H1 (cell line): ENCODE measurements around the gene PEPD. TPM values are rescaled to one million over a fixed set of nuclear protein-coding genes. Genes with fewer than 3 reads are reported as not detected.

ENCODE experiments used
- CTCF ChIA-PET: fragments of 300-600 bp; sonication (Branson Sonifier 250); formaldehyde crosslinking; loops from one replicate; lab custom pipeline; 2021; ENCODE audit not compliant: partially characterized antibody; lab: Charles Lee
- POLR2A ChIA-PET: fragments of 300-600 bp; sonication (Branson Sonifier 250); formaldehyde crosslinking; loops from one replicate; lab custom pipeline; 2021; ENCODE audit warnings: inconsistent platforms; ENCODE audit not compliant: partially characterized antibody; lab: Charles Lee
- DNase-seq, 2 experiments: peaks; one replicate each; pipeline versions ENCODE4 v3.0.0 to v3.0.0-alpha.2; 2010 to 2022; ENCODE audit warnings: low spot score in 2 of 2, low read depth in 1 of 2, mixed read lengths in 1 of 2
- FAIRE-seq: peaks from 2 replicates; lab custom pipeline; 2011; peaks lifted over from hg19 to GRCh38; lab: Jason Lieb, UNC
- H2AFZ ChIP-seq: 2 replicates; pipeline ENCODE4 v1.8.1; 2012; ENCODE audit warnings: low read length, inconsistent platforms
- H2AK5ac ChIP-seq: 2 replicates; pipeline ENCODE4 v1.6.1; 2013; ENCODE audit warnings: low read depth, low read length
- H2BK120ac ChIP-seq: replicated peaks from 2 replicates; pipeline ENCODE3; 2013; ENCODE audit warnings: low read depth, low read length, inconsistent platforms
- H2BK12ac ChIP-seq: 2 replicates; pipeline ENCODE4 v1.6.1; 2013; ENCODE audit warnings: low read depth, low read length
- H2BK15ac ChIP-seq: 2 replicates; pipeline ENCODE4 v1.6.1; 2013; ENCODE audit warnings: low read length
- H2BK20ac ChIP-seq: 2 replicates; pipeline ENCODE4 v1.6.1; 2013; ENCODE audit warnings: low read length
- H2BK5ac ChIP-seq: 2 replicates; pipeline ENCODE4 v1.6.1; 2013; ENCODE audit warnings: low read depth, low read length
- H3K14ac ChIP-seq: 2 replicates; pipeline ENCODE4 v1.6.1; 2013; ENCODE audit warnings: inconsistent platforms; ENCODE audit not compliant: insufficient read length
- H3K18ac ChIP-seq: 2 replicates; pipeline ENCODE4 v1.6.1; 2013; ENCODE audit warnings: low read length; ENCODE audit errors: extremely low read depth
- H3K23ac ChIP-seq: 2 replicates; pipeline ENCODE4 v1.6.1; 2013; ENCODE audit warnings: inconsistent platforms; ENCODE audit not compliant: insufficient read length
- H3K23me2 ChIP-seq: 2 replicates; pipeline ENCODE4 v1.6.1; 2013; ENCODE audit warnings: low read depth, low read length
- H3K27ac ChIP-seq: 2 replicates; pipeline ENCODE4 v1.6.1; 2011; ENCODE audit warnings: low read depth, low read length, inconsistent platforms
- H3K27me3 ChIP-seq, 4 experiments: replicated peaks in 1 of 4; 1 replicate in 1 of 4; 2 replicates in 3 of 4; pipeline versions ENCODE4 v1.6.1 to v1.8.1; 2011 to 2013; ENCODE audit warnings: low read length in 3 of 4, mild to moderate bottlenecking in 3 of 4, inconsistent platforms in 2 of 4, mixed read lengths in 2 of 4, moderate library complexity in 1 of 4; ENCODE audit not compliant: control insufficient read depth in 3 of 4, insufficient read depth in 3 of 4; ENCODE audit errors: extremely low read depth in 1 of 4
- H3K36me3 ChIP-seq, 4 experiments: 2 replicates each; pipeline versions ENCODE4 v1.6.1 to v1.8.1; 2011 to 2013; ENCODE audit warnings: mild to moderate bottlenecking in 4 of 4, low read length in 3 of 4, moderate library complexity in 2 of 4, control low read depth in 1 of 4, inconsistent platforms in 1 of 4; ENCODE audit not compliant: insufficient read depth in 4 of 4, control insufficient read depth in 2 of 4
- H3K4ac ChIP-seq: replicated peaks from 2 replicates; pipeline ENCODE3; 2013; ENCODE audit warnings: low read length, low read depth, mixed read lengths, inconsistent platforms; ENCODE audit not compliant: insufficient read length
- H3K4me1 ChIP-seq, 4 experiments: replicated peaks in 1 of 4; 1 replicate in 1 of 4; 2 replicates in 3 of 4; pipeline versions ENCODE4 v1.6.1 to v1.8.1; 2011 to 2013; ENCODE audit warnings: low read length in 3 of 4, inconsistent platforms in 2 of 4, mixed read lengths in 1 of 4; ENCODE audit not compliant: insufficient read depth in 4 of 4, control insufficient read depth in 3 of 4
- H3K4me2 ChIP-seq, 2 experiments: 2 replicates each; pipeline versions ENCODE4 v1.6.1 to v1.8.1; 2011 to 2013; ENCODE audit warnings: low read depth in 2 of 2, low read length in 2 of 2, control low read depth in 1 of 2, inconsistent platforms in 1 of 2, mild to moderate bottlenecking in 1 of 2; ENCODE audit not compliant: insufficient read depth in 1 of 2
- H3K4me3 ChIP-seq, 4 experiments: fragments of 200-600, 300-600 bp in 1 of 4; sonication (generic), shearing (Covaris generic), sonication (Bioruptor Twin) in 1 of 4; 2 replicates each; pipeline versions ENCODE4 v1.5.1 to v1.8.1; 2011 to 2016; ENCODE audit warnings: low read length in 4 of 4, low read depth in 3 of 4, control low read depth in 2 of 4, inconsistent platforms in 2 of 4, mild to moderate bottlenecking in 2 of 4, mixed read lengths in 1 of 4, moderate library complexity in 1 of 4; ENCODE audit not compliant: insufficient read depth in 2 of 4; ENCODE audit errors: extremely low read depth in 1 of 4
- H3K56ac ChIP-seq: replicated peaks from 2 replicates; pipeline ENCODE3; 2013; ENCODE audit warnings: low read depth, mild to moderate bottlenecking, mixed read lengths, low read length, inconsistent platforms; ENCODE audit not compliant: insufficient read length
- H3K79me1 ChIP-seq: 2 replicates; pipeline ENCODE4 v1.6.1; 2013; ENCODE audit warnings: low read depth, low read length, control low read depth
- H3K79me2 ChIP-seq, 2 experiments: 2 replicates each; pipeline versions ENCODE4 v1.6.1 to v1.8.1; 2012 to 2013; ENCODE audit warnings: low read length in 2 of 2, mild to moderate bottlenecking in 2 of 2, inconsistent platforms in 1 of 2; ENCODE audit not compliant: insufficient read depth in 2 of 2, control insufficient read depth in 1 of 2
- H3K9ac ChIP-seq, 4 experiments: replicated peaks in 1 of 4; 1 replicate in 1 of 4; 2 replicates in 3 of 4; pipeline versions ENCODE4 v1.6.1 to v1.8.1; 2011 to 2013; ENCODE audit warnings: low read depth in 3 of 4, low read length in 3 of 4, control low read depth in 2 of 4, mild to moderate bottlenecking in 2 of 4, moderate library complexity in 2 of 4, inconsistent platforms in 1 of 4; ENCODE audit errors: extremely low read depth in 1 of 4
- H3K9me3 ChIP-seq, 2 experiments: 2 replicates each; pipeline versions ENCODE4 v1.6.1 to v1.8.1; 2012 to 2013; ENCODE audit warnings: mild to moderate bottlenecking in 2 of 2, moderate library complexity in 2 of 2, control low read depth in 1 of 2, inconsistent platforms in 1 of 2, low read depth in 1 of 2, low read length in 1 of 2, mixed read lengths in 1 of 2; ENCODE audit not compliant: insufficient read depth in 2 of 2
- H4K20me1 ChIP-seq, 2 experiments: replicated peaks in 1 of 2; 2 replicates each; pipeline versions ENCODE3 to v1.8.1; 2011 to 2013; ENCODE audit warnings: inconsistent platforms in 2 of 2, low read length in 2 of 2, mild to moderate bottlenecking in 1 of 2; ENCODE audit not compliant: insufficient read depth in 2 of 2, control insufficient read depth in 1 of 2
- H4K5ac ChIP-seq: 2 replicates; pipeline ENCODE4 v1.6.1; 2013; ENCODE audit warnings: low read length, low read depth, mixed read lengths, inconsistent platforms; ENCODE audit not compliant: insufficient read length
- H4K8ac ChIP-seq: 2 replicates; pipeline ENCODE4 v1.8.0; 2013; ENCODE audit warnings: mild to moderate bottlenecking, moderate library complexity, low read length, inconsistent platforms; ENCODE audit not compliant: insufficient read depth; ENCODE audit errors: extremely low read depth
- H4K91ac ChIP-seq: replicated peaks from 2 replicates; pipeline ENCODE3; 2013; ENCODE audit warnings: low read length, mixed read lengths, inconsistent platforms; ENCODE audit not compliant: insufficient read length
- BACH1 ChIP-seq: IDR thresholded peaks from 2 replicates; pipeline ENCODE4 v1.6.1; 2012; ENCODE audit warnings: low read length, improper control_type of control experiment
- CHD2 ChIP-seq: IDR thresholded peaks from 2 replicates; pipeline ENCODE4 v1.6.1; 2012; ENCODE audit warnings: low read length, improper control_type of control experiment
- EP300 ChIP-seq, 2 experiments: IDR thresholded peaks; 1 replicate in 1 of 2; 2 replicates in 1 of 2; pipeline ENCODE4 v1.6.1; 2011 to 2012; ENCODE audit warnings: low read depth in 2 of 2, low read length in 2 of 2, mild to moderate bottlenecking in 2 of 2, borderline replicate concordance in 1 of 2, inconsistent platforms in 1 of 2, moderate library complexity in 1 of 2
- HDAC6 ChIP-seq: IDR thresholded peaks from one replicate; pipeline ENCODE4 v1.7.1; 2012; ENCODE audit warnings: low read depth, mild to moderate bottlenecking, inconsistent platforms, low read length, moderate library complexity
- KDM4A ChIP-seq: IDR thresholded peaks from one replicate; pipeline ENCODE4 v1.7.1; 2012; ENCODE audit warnings: low read depth, mild to moderate bottlenecking, moderate library complexity, low read length, inconsistent platforms; ENCODE audit not compliant: severe bottlenecking
- POLR2A ChIP-seq, 2 experiments: IDR thresholded peaks; 1 replicate in 1 of 2; 2 replicates in 1 of 2; pipeline ENCODE4 v1.6.1; 2011; ENCODE audit warnings: low read depth in 2 of 2, low read length in 2 of 2, mild to moderate bottlenecking in 2 of 2; ENCODE audit errors: control extremely low read depth in 1 of 2
- POU5F1 ChIP-seq: IDR thresholded peaks from 2 replicates; pipeline ENCODE4 v1.6.1; 2011; ENCODE audit warnings: low read depth, mild to moderate bottlenecking, low read length, moderate library complexity
- RFX5 ChIP-seq: IDR thresholded peaks from 2 replicates; pipeline ENCODE4 v1.6.1; 2011; ENCODE audit warnings: low read depth, low read length, improper control_type of control experiment, borderline replicate concordance
- SIRT6 ChIP-seq: IDR thresholded peaks from one replicate; pipeline ENCODE4 v1.7.1; 2012; ENCODE audit warnings: low read length, inconsistent platforms
- SIX5 ChIP-seq: IDR thresholded peaks from 2 replicates; pipeline ENCODE4 v1.6.1; 2011; ENCODE audit warnings: mild to moderate bottlenecking, low read depth, low read length
- TAF1 ChIP-seq: IDR thresholded peaks from 2 replicates; pipeline ENCODE4 v1.6.1; 2011; ENCODE audit warnings: mild to moderate bottlenecking, low read depth, low read length
- WGBS, 2 experiments: shearing (Covaris generic) in 1 of 2; methylation state at CpG; one replicate each; pipeline versions ENCODE4 v1.1.6 to v1.1.7; 2013 to 2015; ENCODE audit warnings: low lambda C conversion rate in 2 of 2, mixed read lengths in 2 of 2, inconsistent platforms in 1 of 2, low coverage in 1 of 2, missing lambda C conversion rate in 1 of 2; ENCODE audit not compliant: insufficient replicate concordance in 2 of 2, insufficient coverage in 1 of 2, insufficient read length in 1 of 2; ENCODE audit errors: extremely low coverage in 1 of 2, missing lambda C conversion rate in 1 of 2; 5-methylcytosine and 5-hydroxymethylcytosine counted together
- polyA plus RNA-seq, 7 experiments: library from polyadenylated mRNA; depleted of rRNA in 3 of 7; stranded (reverse) in 5 of 7; unstranded in 2 of 7; fragments of >200 nt in 5 of 7; fragments of 200-250 nt in 2 of 7; gene quantifications; 1 replicate in 5 of 7; 2 replicates in 1 of 7; 4 replicates in 1 of 7; pipeline versions ENCODE4 v1.2.1 to v1.2.3, GENCODE V29; 2011 to 2013; ENCODE audit warnings: missing spikeins in 2 of 7, mixed read lengths in 2 of 7
- total RNA-seq: library from RNA; stranded (reverse); fragmentation: NEBNext Ultra II Directional; extraction: Animal tissue kit (Norgen Biotek cat#: 25700); gene quantifications from 2 replicates; pipeline ENCODE4 v1.2.1, GENCODE V29; 2021

Gene PEPD
- total and polyA plus RNA-seq, 2 of the 8 experiments (the other 6 are each of a cell fraction or from before 2014, with no cell fraction given): 84.1 to 178 TPM

DNA sequence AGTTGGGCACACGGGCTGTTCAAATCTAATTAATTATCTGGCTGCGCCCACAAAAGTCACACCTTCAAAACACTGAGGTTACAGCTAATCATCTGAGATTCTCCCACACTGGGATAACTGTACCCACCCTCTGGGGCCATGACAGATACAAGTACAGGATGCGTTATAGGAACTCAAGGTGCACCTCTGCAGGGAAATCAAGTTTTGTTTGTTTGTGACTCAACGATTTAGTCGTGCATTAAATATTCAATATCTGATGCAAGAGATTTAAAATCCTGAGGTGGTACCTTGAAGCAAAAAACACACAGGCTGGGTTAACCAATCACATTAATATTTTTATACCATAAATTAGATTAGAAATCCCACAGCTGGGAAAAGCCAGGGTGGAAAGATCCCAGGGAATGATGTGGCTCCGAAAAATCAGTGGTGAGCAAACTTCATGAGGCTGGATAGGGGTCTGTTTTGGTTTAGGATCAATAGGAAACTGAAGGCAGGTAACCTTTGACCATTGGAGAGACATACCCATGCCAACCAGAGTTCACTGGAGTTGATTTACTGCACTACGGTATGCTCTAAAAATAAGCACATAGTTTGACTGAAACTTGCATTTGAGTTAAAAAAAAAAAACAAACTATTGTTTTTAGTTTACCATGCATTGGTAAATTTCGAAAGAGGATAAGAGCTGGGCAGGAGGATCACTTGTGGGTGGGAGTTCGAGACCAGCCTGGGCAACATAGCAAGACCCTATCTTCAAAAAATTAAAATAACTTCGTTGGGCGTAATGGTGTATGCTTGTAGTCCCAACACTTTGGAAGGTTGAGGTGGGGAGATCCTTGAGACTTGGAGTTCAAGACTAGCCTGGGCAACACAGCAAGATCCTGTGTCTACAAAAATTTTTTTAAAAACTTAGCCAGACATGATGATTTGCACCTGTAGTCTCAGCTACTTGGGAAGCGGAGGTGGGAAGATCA lies 172.0 kb downstream of the PEPD start:
- CTCF ChIA-PET: interaction anchor here (1.0 to 1.4 kb wide), 4 partner anchors 10 to 158 kb away, joined by 3 to 4 read pairs (median 4); no protein-coding TSS in a partner anchor
- no peak overlapping the region for H3K23ac ChIP-seq
- no peaks in the 10 kb centered on the region for H3K4me1 ChIP-seq
- 0 out of 7 replicates have a peak, but pooled peaks cover 0 to under 1% (median 0%) of the 10 kb centered on the region in 4 experiments for H3K27me3 ChIP-seq
- no peaks in the 10 kb centered on the region for H3K79me1 ChIP-seq
- no peak overlapping the region for H3K27ac ChIP-seq
- 90% methylated on average over 12 of the region's 12 CpGs; no CpG with 5 or more reads in 1 of the 2 experiments for WGBS, 2 experiments
- no peak overlapping the region for H2BK12ac ChIP-seq
- H3K9ac ChIP-seq: no peak overlapping the region
- no peaks in the 10 kb centered on the region for H3K36me3 ChIP-seq
- POLR2A ChIA-PET: interaction anchor here (0.9 kb wide), 1 partner anchor 47 kb away, joined by 4 read pairs; the partner anchor contains the start of gene CEBPA
- no peak overlapping the region for H2AFZ ChIP-seq
- H3K79me2 ChIP-seq: no peaks in the 10 kb centered on the region
- no peak overlapping the region for H3K4me2 ChIP-seq
- no peak overlapping the region for H2BK20ac ChIP-seq
- H2BK5ac ChIP-seq: no peak overlapping the region
- no peak overlapping the region for H2BK15ac ChIP-seq
- no peaks in the 10 kb centered on the region for H3K9me3 ChIP-seq
- H2BK120ac ChIP-seq: no peak overlapping the region
- no peak overlapping the region for H3K4me3 ChIP-seq
- H4K91ac ChIP-seq: no peak overlapping the region
- no peak overlapping the region for H3K56ac ChIP-seq
- H3K14ac ChIP-seq: no peak overlapping the region
- no peak overlapping the region for H2AK5ac ChIP-seq
- H3K23me2 ChIP-seq: no peaks in the 10 kb centered on the region
- FAIRE-seq (no peak), DNase-seq (no peak)
- H4K8ac ChIP-seq: no peak overlapping the region
- H3K4ac ChIP-seq: no peak overlapping the region
- H3K18ac ChIP-seq: no peak overlapping the region
- H4K20me1 ChIP-seq: no peaks in the 10 kb centered on the region
- no peak overlapping the region for H4K5ac ChIP-seq
- no peak for TF ChIP-seq EP300 (IDR thresholded peaks at IDR 0.05; ENCODE audit: borderline replicate concordance in 1 of 2, low read depth in 2 of 2, low read length in 2 of 2)
- TF ChIP-seq SIX5: no peak
- no peak for TF ChIP-seq BACH1
- no peak for TF ChIP-seq HDAC6
- TF ChIP-seq SIRT6: no peak
- TF ChIP-seq RFX5: no peak
- TF ChIP-seq POLR2A (IDR thresholded peaks at IDR 0.05; ENCODE audit: control extremely low read depth in 1 of 2, low read depth in 2 of 2, low read length in 2 of 2): no peak
- no peak for TF ChIP-seq POU5F1
- TF ChIP-seq KDM4A: no peak
- no peak for TF ChIP-seq CHD2
- no peak for TF ChIP-seq TAF1
